Stimulated activated CD4-positive, alpha-beta T cell treated with anti-CD3 and anti-CD28 coated beads, Interleukin-12 subunit alpha, Interleukin-12 subunit beta, amount 100 ng/mL, for 4 hours (primary cell): ENCODE results near the gene SYS1.

Source experiments
- DNase-seq: peaks from one replicate; pipeline ENCODE4 v3.0.0-alpha.2; 2020

Gene SYS1

DNA sequence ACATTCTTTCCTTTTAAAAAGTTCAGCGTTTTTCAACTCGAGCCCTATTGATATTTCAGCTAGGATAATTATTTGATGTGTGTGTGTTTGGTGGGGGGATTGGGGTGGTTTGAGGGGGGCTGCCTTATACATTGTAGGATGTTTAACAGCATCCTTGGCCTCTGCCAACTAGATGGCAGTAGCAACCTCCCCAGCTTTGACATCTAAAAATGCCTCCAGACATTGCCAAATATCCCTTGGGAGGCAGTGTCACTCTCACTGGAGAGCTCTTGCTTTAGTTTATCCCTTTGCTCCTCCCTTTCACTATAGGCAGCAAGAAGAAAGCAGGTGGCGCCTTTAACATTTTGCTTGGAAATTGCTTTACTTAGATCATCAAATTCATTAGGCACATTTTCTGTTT lies 29.8 kb downstream of the SYS1 start:
- DNase-seq = no peak

DNA sequence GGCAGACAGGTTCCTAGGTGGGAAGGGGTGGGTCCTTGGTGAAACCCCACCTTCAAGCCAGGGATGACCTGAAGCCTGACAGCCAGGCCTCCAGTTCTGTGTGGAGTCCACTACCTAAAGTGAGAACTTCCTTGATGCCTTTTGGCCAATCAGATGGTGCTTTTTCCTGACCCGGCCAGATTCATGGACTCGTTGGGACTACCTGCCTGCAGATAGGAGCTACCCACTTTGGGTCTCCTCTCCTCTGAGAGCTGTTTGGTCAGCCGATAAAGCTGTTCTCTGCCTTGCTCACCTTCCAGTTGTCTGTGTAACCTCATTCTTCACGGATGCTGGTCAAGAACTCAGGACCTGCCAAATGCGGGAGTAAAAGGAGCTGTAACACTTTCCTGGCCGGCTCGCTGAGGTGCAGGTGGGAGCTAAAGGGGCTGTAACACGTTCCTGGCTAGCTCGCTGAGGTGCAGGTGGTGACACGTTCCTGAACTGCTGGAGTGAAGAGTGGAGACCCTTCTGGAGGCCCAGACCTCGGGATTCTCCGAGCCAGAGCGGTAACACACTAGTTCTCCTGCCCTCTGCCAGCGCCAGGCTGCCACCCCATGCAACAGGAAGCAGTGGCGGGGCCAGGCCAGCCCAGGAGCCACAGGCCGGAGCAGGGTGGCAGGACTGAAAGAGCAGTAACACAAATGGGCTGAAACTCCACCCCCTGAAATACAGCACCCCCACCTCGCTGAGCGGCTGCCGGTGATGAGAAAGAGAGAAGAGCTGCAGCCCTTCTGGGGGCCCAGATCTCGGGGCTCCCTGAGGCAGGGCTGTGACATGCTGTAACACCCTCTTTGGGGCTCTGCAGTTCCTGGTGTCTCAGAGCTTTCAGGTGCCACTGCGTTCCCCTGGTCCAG lies 31.5 kb downstream of the SYS1 start:
- DNase-seq = no peak

DNA sequence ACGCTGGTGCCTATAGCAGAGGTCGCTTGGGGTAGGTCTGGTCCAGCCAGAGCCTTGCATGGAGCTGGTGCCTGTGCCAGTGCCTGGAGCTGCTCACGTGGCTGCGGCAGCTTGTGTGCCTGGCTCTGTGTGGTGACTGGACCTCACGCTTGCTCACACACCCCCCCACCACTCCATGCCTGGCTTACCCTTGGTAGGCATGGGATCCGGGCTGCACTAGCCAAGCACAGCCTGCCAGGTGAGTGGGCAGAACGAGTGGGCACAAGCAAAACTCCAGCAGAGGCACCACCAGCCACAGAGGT lies 32.1 kb downstream of the SYS1 start:
- DNase-seq = no peak

DNA sequence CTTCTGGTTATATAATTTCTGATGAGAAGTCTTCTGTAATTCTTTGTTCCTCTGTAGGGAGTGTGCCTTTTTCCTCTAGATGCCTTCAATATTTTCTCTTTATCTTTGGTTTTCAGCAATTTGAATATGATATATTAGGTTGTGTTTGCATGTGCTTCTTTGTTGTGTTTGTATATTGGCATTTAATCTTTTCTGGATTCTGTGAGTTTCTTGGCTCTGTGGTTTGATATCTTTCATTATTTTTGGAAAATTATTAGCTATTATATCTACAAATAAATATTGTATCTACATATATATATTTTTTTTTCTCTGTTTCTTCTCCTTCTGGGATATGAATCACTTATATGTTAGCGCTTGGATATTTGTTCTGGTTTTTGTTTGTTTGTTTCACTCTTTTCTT lies 36.1 kb downstream of the SYS1 start:
- no peak for DNase-seq

DNA sequence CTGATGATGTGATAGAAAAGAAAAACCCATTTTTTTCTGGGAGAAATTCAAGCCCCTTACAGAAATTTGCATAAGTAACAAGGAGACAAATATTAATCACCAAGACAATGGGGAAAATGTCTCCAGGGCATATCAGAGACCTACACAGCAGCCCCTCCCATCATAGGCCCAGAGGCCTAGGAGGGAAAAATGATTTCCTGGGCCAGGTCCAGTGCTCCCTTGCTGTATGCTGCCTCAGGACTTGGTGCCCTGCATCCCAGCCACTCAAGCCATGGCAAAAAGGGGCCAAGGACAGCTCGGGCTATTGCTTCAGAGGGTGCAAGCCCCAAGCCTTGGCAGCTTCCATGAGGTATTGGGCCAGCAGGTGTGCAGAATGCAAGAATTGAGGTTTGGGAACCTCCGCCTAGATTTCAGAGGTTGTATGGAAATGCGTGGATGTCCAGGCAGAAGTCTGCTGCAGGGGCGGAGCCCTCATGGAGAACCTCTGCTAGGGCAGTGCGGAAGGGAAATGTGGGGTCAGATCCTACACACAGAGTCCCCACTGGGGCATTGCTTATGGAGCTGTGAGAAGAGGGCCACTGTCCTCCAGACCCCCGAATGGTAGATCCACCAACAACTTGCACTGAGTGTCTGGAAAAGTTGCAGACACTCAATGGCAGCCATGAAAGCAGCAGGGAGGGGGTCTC lies 37.5 kb downstream of the SYS1 start:
- DNase-seq = no peak

DNA sequence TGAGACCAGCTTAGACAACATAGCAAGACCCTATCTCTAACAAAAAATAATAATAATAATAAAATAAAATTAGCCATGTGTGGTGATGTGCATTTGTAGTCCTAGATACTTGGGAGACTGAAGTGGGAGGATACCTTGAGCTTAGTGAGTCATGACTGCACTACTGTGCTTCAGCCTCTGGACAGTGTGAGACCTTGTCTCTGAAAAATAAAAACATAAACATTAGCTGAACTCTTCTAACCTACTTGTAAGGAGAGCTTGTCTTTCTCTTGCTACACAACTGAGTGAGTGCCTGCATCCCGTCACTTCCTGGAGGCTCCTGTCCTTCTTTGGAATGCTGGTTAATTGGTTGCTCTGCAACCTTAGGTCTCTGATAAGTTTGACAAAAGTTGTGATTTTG lies 40.0 kb downstream of the SYS1 start:
- DNase-seq = no peak

DNA sequence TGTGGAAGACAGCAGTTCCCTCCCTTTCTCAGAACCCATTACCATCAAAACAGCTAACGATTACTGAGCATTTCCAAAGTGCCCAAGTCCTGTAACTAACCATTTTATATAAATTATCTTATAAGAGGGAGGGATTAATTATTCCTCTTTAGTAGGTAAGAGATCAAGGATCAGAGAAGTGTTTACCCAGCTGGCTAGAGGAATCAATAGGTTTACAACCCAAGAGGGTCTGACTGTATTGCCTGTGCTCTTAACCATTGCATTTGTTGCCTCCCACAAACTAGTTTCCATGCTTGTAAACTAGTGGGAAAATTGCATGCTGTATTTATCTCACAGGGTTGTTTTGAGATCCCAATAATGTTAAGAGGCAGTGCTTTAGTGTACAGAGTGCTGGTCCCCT lies 41.5 kb downstream of the SYS1 start:
- DNase-seq = no peak

DNA sequence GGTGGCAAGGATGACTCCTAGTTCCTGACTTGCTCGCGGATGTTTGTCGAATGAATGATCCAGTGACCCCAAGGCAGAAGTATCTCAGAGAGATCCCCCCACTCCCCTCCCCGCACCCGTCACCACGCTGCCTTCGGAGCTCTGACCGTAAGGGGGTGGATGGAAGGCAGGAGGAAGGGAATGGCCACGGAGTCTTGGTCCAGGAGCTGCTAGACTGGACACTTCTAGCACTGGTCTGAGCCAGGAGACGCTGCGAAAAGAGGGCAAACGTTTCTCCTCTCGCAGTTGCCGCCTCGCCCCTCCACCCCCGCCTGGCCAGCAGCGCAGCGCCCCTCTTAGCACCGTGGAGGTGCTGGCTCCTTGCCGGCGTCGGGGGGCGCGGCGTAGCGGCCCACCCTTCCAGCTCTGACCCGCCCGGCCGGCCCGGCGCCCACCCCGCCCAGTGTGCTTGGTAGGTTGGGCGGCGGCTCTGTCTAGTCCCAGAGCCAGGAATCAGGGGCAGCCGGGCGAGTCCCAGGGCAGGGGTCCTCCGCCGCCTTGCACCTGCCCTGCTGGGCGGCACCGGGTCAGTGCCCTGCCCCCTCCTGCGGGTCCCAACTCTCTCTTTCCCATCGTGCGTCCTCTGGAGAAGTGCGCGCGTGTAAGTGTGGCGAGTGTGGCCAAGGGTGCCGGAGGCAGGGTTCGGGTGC lies 42.8 kb downstream of the SYS1 start:
- no peak for DNase-seq

DNA sequence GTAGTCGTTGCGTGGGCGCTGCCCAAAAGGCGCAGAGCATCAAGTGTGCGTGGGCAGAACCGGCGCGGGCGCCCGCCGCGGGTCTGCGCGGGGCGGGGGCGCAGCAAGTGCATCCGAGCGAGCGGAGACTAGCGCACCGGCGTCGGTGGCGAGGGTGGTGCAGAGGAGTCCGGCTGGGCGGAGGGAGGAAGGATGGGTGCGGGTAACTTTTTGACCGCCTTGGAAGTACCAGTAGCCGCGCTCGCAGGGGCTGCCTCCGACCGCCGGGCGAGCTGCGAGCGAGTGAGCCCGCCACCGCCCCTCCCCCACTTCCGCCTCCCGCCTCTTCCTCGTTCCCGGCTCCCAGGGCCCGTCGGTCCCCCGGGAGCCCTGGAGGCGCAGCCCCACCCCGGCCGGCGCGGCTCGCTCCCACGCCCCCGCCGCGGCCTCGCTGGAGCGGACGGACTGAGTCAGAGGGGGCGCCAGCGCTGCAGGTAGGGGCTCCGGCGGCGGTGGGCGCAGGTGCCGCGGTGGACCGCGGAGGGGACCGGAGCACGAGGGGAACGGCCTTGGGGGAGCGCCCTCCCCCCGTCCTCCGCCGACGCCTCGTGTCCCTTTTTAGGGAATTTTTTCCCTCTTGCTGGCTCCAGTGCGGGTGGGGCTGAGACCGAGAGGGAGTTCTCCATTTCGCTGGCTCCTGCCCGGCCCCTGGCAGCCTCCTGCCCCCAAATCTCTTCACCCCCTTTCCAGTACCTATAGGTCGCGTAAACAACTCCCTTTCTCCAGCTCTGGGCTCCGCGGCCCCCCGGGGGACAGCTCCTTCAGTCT lies 43.5 kb downstream of the SYS1 start:
- peak; percentile 37 for DNase-seq

DNA sequence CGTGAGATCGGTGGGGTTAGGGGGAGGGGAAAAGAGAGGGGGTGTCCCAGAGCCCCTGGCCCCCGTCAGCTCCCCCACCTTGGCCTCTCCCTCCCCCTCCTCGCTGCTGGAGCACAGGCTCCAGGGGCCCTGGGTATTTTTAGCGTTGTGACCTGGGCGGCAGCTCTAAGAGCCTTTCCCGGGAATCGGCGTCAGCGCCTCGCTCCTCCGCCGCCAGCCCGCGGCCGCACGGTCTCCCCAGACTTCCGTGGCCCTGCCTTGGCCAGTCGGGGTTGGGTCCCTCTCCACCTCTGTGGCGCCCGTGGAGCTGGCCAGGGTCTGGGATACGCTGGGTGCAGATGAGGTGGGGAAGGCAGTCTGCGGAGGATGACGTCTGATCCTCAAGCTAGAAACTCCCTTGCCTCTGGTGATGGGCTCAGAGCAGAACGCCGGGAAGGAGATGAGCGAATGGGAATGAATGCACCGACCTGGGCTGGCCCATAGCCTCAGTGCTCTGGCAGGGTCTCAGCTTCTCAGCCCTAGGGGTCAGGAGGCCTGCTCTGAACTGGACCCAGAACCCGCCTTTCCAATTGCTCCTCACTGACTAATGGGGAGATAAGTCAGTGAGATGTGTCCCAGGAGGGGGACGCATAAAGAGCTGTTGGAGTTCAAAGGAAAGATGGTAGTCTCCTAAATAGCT lies 44.2 kb downstream of the SYS1 start:
- no peak for DNase-seq

DNA sequence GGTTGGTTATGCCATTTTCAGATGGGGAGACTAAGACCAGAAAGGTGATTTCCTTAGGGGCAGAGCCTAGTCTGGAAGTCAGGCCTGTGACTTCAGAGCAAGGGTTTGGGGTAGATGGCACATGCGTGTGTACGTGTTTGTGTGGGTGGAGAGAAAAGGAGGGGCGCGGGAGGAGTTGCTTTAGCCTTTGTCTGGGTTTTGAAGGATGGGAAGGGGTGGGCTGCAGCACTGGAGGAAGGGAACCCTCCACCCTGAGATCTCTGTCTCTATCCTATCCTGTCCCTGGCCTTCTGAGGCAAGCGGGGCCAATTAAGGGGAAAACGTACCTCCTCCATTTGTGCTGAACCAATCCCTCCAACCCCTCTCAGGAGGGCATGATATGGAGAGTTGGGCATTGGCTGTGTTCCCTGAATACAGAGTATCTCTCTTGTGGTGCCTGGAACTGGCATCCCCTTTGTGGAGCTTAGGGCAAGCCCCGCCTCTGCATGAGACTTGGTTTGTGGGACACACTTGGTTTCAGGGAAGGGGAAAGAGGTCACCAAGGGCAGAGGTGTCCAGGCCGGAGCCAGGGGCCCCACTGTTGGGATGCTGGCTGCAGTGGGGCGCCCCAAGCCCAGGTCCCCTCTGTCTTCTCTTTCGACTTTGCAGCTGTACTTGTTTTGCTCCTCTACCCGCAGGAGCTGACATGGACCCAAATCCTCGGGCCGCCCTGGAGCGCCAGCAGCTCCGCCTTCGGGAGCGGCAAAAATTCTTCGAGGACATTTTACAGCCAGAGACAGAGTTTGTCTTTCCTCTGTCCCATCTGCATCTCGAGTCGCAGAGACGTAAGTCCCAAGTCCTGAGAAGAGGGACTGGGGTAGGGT lies 45.1 kb downstream of the SYS1 start, which contains the start of gene DBNDD2:
Gene DBNDD2 (plus strand): TSS at position 507 of the 863 bp plus-strand sequence. CDS start 179 bp downstream, at position 686.
- no peak for DNase-seq

DNA sequence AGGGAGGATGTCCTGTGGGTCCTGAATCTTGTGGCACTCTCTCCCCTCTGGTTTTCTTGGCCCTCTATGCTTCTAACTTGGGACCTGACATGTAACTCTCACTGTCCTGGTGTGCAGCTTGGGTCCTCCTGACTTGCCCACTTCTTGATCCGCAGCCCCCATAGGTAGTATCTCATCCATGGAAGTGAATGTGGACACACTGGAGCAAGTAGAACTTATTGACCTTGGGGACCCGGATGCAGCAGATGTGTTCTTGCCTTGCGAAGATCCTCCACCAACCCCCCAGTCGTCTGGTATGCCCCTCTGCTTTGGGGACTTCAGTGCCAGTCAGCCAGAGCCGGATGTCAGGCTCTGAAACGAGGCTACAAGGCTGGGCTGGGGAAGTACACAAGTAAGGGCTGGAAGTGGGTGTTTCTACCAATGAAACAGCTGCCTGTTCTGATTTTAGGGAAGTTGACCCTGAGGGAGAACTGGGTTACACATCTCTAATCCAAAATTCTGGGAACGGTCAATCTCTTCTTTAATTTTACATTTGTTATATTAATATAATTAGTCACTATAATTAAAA lies 45.8 kb downstream of the SYS1 start:
- DNase-seq = no peak

DNA sequence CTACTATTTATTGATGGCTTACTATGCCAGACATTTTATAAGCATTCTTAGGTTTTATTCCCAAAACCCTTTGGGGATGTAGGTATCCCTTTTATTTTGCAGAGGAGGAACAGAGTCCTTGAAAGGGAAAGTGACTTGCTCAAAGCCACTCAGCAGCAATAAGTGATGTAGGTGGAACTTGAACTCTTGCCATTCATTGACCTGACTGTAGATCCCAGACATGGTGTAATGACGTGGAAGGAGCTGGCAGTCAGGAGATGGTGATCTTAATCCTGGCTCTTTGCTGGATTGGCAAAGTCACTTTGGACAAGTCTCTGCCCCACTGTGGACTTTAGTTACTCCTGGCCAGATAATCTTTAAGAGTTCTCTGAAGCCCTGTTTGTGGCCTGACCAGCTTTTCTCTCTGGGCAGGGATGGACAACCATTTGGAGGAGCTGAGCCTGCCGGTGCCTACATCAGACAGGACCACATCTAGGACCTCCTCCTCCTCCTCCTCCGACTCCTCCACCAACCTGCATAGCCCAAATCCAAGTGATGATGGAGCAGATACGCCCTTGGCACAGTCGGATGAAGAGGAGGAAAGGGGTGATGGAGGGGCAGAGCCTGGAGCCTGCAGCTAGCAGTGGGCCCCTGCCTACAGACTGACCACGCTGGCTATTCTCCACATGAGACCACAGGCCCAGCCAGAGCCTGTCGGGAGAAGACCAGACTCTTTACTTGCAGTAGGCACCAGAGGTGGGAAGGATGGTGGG lies 46.7 kb downstream of the SYS1 start:
- no peak for DNase-seq

DNA sequence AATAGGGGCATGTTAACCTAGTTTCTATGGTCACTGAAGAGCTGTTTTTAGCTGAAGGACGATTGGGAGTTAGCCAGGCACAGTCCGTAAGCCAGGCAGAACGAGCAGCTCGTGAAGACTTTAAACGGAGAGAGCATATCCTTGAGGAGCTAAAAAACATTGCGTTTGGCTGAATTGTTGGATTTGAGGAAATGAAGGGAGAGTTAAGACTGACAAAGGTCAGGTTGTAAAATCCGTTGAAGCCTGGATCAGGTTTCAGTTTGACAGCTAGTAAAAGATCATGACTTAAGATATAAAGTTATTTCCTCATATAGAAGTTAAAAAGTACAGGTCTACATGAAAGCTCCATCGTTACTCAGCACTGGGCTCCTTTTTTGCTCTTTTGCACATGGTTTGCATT lies 47.9 kb downstream of the SYS1 start:
- no peak for DNase-seq

DNA sequence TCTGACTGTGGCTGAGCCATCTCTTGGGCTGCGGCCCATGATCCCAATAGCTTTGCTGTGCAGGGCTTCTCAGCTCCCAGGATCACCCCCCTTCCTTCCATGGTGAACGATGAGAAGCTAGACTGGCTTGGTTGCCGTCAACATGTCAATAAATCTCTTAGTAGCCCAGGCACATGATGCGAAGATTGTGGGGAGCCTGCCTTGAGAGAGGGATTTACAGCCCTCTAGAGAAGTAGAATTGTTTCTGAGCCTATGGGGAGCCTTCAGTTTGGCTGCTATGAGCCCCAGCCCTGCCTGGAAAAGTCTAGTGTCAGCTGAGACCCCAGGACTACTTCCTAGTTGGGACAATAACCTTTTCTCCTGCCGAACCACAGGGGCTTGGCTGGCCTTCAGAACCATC lies 49.7 kb downstream of the SYS1 start:
- no peak for DNase-seq

DNA sequence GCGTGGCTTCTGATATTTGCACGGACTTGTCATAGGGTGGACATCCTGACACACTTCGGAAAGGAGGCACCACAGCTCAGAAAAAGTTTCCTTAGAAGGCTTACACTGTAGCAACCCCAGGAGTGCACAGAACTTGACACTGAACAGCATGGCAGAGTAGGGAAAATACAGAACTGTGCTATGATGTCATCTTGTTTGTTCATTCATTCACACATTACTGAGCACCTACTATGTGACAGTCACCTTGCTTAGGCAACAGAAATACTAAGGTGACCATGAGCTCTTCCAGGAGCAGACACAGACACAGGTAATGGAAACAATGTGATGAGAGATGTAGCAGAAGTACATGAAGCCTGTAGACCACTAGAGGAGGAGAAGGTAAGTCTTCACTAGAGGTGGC lies 50.5 kb downstream of the SYS1 start:
- no peak for DNase-seq

DNA sequence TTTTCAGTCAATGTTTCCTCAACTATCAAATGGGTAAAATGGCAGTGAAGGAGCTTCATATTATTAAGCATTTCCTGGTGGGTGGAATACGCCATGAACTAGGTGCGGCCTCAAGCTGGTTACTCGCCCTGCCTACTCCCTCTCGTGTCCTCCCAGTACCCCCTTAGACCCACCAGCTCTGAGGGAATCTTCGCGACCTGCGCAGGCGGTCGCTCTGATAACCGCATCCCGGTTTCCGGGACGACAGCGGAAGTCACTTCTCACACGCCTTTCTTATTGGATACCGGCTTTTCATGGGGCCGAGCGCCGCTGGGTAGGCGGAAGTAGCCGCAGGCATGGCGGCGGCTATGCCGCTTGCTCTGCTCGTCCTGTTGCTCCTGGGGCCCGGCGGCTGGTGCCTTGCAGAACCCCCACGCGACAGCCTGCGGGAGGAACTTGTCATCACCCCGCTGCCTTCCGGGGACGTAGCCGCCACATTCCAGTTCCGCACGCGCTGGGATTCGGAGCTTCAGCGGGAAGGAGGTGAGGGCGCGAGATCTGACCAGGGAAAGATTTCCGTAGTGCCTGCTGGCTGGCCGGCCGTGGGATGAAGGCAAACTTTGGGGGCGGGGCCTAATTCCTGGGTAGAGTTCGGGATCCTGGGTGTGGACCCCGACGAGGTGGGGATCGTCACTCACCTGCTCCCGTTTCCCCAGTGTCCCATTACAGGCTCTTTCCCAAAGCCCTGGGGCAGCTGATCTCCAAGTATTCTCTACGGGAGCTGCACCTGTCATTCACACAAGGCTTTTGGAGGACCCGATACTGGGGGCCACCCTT lies 53.1 kb downstream of the SYS1 start, which contains the start of gene PIGT:
Gene PIGT (plus strand): TSS at position 320 of the 816 bp plus-strand sequence. CDS start 16 bp downstream, at position 336.
- DNase-seq = peak; percentile 81

DNA sequence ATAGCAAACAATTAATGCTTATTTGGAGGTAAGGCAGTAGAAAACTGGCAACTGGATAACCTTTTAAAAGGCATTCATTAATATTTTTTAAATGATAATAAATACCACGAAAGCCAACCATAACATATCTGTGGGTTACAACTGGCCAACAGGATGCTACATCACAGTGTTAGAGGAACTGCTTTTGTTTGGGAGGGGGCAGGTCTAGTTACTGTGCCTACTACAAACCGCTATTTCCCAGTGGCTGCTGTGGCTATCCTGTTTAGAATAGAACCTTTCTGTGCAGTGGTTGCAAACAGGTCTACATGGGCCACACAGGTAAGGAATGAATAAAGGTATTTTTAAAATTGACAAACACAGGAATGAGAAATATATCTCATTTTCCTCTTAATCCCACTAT lies 54.0 kb downstream of the SYS1 start:
- DNase-seq = no peak
